Measurements from ENCODE around the gene SLCO1A2. TPM values are rescaled to one million over a fixed set of nuclear protein-coding genes. Genes with fewer than 3 reads are reported as not detected.
"Not testable (repeated sequence)": the region's sequence is repeated elsewhere in the genome, so short reads cannot be mapped to it uniquely, and the experiment has no call there.

The SLCO1A2 gene
- total RNA-seq, 1 experiment from 2014 or later, result not detected

GRCh38 chr12:21372602-21373001, 37.9 kb upstream of the SLCO1A2 start, which contains the start of gene IAPP:
Gene IAPP, plus strand, starts transcription at chr12:21372902. Its CDS starts 450 bp downstream, at chr12:21373352.
- H3K4me3 Mint-ChIP-seq (ENCODE audit: unreplicated experiment), result no peak within 1 kb of the TSS
- DNase-seq (ENCODE audit: unreplicated experiment), result no peak
- H3K4me1 Mint-ChIP-seq (ENCODE audit: insufficient read depth, unreplicated experiment), result no peaks in the 10 kb centered on the region
- H3K27ac Mint-ChIP-seq (ENCODE audit: low read depth, unreplicated experiment), result no peak within 1 kb of the TSS
- intact Hi-C loops (cut with micrococcal nuclease), result no loop called here
- H3K36me3 Mint-ChIP-seq (ENCODE audit: insufficient read depth, unreplicated experiment), result no peaks in the 10 kb centered on the region
- H3K27me3 Mint-ChIP-seq (ENCODE audit: insufficient read depth, unreplicated experiment), result peaks cover 85% of the 10 kb centered on the region
- H3K9me3 Mint-ChIP-seq (ENCODE audit: unreplicated experiment), result no peaks in the 10 kb centered on the region
- POLR2A ChIA-PET, result no interaction called here
- CTCF ChIA-PET, result no interaction called here
- TF ChIP-seq, protein P1, sequence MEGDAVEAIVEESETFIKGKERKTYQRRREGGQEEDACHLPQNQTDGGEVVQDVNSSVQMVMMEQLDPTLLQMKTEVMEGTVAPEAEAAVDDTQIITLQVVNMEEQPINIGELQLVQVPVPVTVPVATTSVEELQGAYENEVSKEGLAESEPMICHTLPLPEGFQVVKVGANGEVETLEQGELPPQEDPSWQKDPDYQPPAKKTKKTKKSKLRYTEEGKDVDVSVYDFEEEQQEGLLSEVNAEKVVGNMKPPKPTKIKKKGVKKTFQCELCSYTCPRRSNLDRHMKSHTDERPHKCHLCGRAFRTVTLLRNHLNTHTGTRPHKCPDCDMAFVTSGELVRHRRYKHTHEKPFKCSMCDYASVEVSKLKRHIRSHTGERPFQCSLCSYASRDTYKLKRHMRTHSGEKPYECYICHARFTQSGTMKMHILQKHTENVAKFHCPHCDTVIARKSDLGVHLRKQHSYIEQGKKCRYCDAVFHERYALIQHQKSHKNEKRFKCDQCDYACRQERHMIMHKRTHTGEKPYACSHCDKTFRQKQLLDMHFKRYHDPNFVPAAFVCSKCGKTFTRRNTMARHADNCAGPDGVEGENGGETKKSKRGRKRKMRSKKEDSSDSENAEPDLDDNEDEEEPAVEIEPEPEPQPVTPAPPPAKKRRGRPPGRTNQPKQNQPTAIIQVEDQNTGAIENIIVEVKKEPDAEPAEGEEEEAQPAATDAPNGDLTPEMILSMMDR (IDR thresholded peaks at IDR 0.05; ENCODE audit: unreplicated experiment), result no peak
- no TSS peak for BruUV-seq (replicated peaks)

- Mint-ChIP-seq H3K4me3 (ENCODE audit: unreplicated experiment) (no peak overlapping the region), H3K9me3 (ENCODE audit: unreplicated experiment) (no peaks in the 10 kb centered on the region), H3K36me3 (ENCODE audit: insufficient read depth, unreplicated experiment) (no peaks in the 10 kb centered on the region), H3K4me1 (ENCODE audit: insufficient read depth, unreplicated experiment) (no peaks in the 10 kb centered on the region), H3K27ac (ENCODE audit: low read depth, unreplicated experiment) (no peak overlapping the region), H3K27me3 (ENCODE audit: insufficient read depth, unreplicated experiment) (peaks cover 84% of the 10 kb centered on the region)
- DNase-seq (ENCODE audit: unreplicated experiment), result no peak
- ChIA-PET CTCF (interaction anchor here (0.7 kb wide), 1 partner anchor 373 kb away, joined by 5 read pairs; no protein-coding TSS in a partner anchor), POLR2A (no interaction called here)
- TF ChIP-seq, protein P1 (IDR thresholded peaks at IDR 0.05; ENCODE audit: unreplicated experiment), result no peak
- BruUV-seq (replicated peaks), result no TSS peak
- intact Hi-C loops (cut with micrococcal nuclease), result no loop called here
Observed at GRCh38 chr12:21370845-21371449, 36.2 kb upstream of the SLCO1A2 start.

DNA sequence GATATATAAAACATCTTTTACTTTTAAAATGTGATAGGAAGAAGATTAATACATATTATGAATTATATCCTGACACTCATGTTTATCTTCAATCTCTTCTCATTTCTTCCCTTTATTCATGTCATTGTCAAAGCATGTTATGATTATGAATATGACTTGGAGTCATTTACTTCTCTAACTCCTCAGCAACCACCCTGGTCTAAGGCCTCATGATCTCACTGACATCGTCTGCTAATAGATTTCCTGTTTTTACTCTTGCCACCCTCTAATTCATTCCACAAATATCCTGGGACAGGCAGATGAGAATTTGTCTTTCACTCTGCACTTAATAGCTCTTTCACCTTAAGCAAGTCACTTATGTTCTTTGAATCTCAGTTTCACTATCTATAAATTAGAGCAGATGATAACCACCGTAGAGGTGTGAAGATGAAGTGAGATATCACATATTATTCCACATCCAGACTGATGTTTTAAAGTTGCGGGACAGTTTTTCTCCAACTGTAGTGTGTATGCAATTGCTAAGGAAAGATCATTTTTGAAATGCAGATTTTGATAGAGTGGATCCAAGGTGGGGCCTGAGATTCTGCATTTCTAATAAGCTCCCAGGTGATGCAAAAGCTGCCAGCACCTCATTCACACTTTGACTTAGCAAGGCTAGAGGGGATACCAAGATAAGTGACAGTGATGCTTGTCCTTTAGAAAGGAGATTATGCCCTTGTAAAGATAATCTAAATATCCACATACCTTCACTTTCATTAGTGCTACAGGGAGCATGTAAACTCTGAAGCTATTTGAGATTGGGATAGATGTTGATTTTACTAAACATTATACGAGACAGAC, 34.6 kb upstream of the SLCO1A2 start:
- BruUV-seq (replicated peaks), result no TSS peak
- H3K36me3 Mint-ChIP-seq (ENCODE audit: insufficient read depth, unreplicated experiment), result no peaks in the 10 kb centered on the region
- ChIA-PET POLR2A (no interaction called here), CTCF (interaction anchor here (0.7 kb wide), 1 partner anchor 26 kb away, joined by 3 read pairs; no protein-coding TSS in a partner anchor)
- H3K4me1 Mint-ChIP-seq (ENCODE audit: insufficient read depth, unreplicated experiment), result no peaks in the 10 kb centered on the region
- intact Hi-C loops (cut with micrococcal nuclease), result loop anchor here (10.0 kb wide), 1 partner anchor 45 kb away; no protein-coding TSS in a partner anchor
- H3K9me3 Mint-ChIP-seq (ENCODE audit: unreplicated experiment), result no peaks in the 10 kb centered on the region
- no peak for DNase-seq (ENCODE audit: unreplicated experiment)
- no peak overlapping the region for H3K27ac Mint-ChIP-seq (ENCODE audit: low read depth, unreplicated experiment)
- no peak overlapping the region for H3K4me3 Mint-ChIP-seq (ENCODE audit: unreplicated experiment)
- peaks cover 68% of the 10 kb centered on the region for H3K27me3 Mint-ChIP-seq (ENCODE audit: insufficient read depth, unreplicated experiment)
- TF ChIP-seq, protein P1 (IDR thresholded peaks at IDR 0.05; ENCODE audit: unreplicated experiment), result no peak

- H3K36me3 Mint-ChIP-seq (ENCODE audit: insufficient read depth, unreplicated experiment); POLR2A ChIA-PET; DNase-seq (ENCODE audit: unreplicated experiment); H3K4me1 Mint-ChIP-seq (ENCODE audit: insufficient read depth, unreplicated experiment); BruUV-seq (replicated peaks); CTCF ChIA-PET; H3K4me3 Mint-ChIP-seq (ENCODE audit: unreplicated experiment); H3K27ac Mint-ChIP-seq (ENCODE audit: low read depth, unreplicated experiment); H3K9me3 Mint-ChIP-seq (ENCODE audit: unreplicated experiment): not testable (repeated sequence)
- H3K27me3 Mint-ChIP-seq (ENCODE audit: insufficient read depth, unreplicated experiment), result peaks cover 71% of the 10 kb centered on the region
- intact Hi-C loops (cut with micrococcal nuclease), result loop anchor here (10.0 kb wide), 1 partner anchor 54 kb away; no protein-coding TSS in a partner anchor
Observed at GRCh38 chr12:21360632-21361031, 25.9 kb upstream of the SLCO1A2 start.
